ENCODE results near the gene SUMF2.
"Not testable (repeated sequence)": the region's sequence is repeated elsewhere in the genome, so short reads cannot be mapped to it uniquely, and the experiment has no call there.

Gene SUMF2

DNA sequence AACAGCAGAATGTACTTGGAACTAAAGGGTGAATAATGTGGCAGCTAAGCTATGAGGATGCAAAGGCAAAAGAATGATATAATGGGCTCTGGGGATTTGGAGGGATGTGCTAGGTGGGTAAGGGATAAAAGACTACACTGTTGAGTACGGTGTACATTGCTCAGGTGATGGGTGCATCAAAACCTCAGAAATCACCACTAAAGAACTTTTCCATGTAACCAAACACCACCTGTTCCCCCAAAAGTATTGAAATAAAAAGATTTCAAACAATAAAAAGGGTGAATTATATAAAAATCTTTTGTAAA lies 43.8 kb downstream of the SUMF2 start:
- no peak for DNase-seq

DNA sequence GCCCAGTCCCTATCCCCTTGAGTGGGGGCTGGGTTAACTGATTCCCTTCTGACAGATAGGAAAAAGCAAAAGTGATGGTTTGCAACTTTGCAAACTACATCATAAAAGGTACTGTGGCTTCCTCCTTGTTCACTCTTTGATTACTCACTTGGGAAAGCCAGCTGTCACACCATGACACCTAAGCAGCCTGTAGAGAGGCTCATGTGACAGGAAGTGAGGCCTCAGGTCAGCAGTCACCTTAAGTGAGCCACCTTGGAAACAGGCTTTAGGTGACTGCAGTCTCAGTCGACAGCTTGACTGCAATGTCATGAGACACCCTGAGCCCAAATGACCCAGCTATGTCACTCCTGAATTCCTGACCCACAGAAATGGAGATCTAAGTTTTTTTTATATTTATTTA lies 46.5 kb downstream of the SUMF2 start:
- DNase-seq = no peak

GRCh38 chr7:56112244-56112643 lies 48.2 kb downstream of the SUMF2 start:
- DNase-seq = not testable (repeated sequence)

DNA sequence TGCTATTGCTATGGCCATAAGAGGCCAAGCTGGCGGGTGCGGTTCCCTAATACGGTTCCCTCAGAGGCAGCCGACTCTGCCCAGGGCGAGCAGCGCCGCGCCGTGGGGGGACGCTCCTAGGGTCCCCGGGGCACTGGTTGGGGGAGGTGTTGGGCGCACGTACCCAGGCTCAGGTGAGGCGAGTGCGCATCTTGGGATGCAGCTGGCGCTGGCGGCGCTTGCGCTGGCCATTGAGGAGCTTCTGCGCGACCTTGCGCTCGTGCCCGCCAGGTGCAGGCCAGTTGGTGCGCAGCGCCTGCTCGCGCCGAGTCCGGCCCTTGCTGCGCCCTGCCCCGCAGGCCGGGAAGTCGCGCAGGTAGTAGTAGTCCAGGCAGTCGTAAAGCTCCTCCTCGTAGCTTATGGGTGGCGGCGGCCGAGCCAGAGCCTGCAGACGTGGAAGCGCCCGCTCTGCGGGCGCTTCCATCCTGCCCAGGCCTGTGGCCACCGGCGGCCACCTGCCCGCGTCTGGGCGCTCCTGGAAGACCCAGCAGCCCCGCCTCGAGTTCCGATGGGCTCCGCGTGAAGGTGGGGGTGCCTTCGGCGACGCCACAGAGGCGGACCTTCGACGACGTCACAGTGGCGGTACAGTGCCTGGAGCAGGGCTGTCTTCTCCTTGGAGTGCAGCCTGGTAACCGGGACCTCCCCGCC lies 51.9 kb downstream of the SUMF2 start, which contains the start of gene NUPR2:
Gene NUPR2 (minus strand): TSS at position 566 of the 687 bp plus-strand sequence. CDS start 103 bp downstream, at position 463.
- DNase-seq = no peak

- no peak for DNase-seq
Measured at GRCh38 chr7:56121440-56121839, 57.4 kb downstream of the SUMF2 start.

DNA sequence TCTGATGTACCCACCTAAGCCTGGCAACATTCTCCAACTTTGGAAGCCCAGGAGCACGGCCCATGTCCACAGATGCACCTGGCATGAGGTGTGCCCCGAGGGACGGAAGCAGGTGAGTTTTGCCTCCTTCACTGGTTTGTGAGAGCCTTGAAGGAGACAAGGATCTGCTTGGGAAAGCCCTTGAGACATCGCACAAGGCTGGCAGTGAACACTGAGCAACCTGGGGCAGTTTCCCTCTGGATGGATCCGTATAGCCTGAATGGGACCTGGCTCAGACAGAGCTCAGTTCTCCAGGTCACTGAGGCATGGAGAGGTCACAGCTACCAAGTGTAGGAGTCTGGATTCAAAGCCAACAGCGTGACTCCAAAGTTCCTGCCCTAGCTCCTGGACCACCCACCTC lies 60.9 kb downstream of the SUMF2 start:
- DNase-seq = no peak

DNA sequence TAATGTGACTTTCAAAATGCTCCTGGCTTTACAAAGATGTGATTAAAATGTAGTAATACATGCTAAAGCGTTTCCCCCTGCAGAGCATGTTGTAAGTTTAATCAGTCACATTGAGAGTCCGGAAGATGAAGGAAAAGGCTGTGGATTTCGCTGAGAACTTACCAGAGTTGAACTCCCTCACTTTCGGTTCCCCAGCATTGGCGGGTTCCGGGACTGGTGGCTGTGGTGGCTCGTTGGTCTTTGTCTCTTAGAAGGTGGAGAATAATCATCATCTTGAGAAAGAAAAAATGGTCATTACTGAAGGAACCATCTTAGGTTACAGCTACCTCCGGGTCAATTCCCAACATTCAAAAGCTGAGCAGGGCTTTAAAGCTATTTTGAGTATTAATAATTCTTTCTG lies 61.7 kb downstream of the SUMF2 start:
- DNase-seq = no peak

GRCh38 chr7:56127241-56127975 lies 63.3 kb downstream of the SUMF2 start:
- no peak for DNase-seq
